Measurements from ENCODE around the gene MED27. TPM values are rescaled to one million over a fixed set of nuclear protein-coding genes. Genes with fewer than 3 reads are reported as not detected.
"Not testable (repeated sequence)": the region's sequence is repeated elsewhere in the genome, so short reads cannot be mapped to it uniquely, and the experiment has no call there.

The MED27 gene
- total RNA-seq, 1 donor = 25.7 TPM

GRCh38 chr9:132011309-132011708 is 68.4 kb downstream of the MED27 start:
- Histone ChIP-seq H3K27me3 (ENCODE audit: insufficient read depth, low read length) (no peaks in the 10 kb centered on the region), H3K4me2 (ENCODE audit: insufficient read depth, low read length) (no peak overlapping the region), H3K27ac (ENCODE audit: low read depth, low read length) (no peak overlapping the region), H3K4me3 (ENCODE audit: insufficient read depth, low read length) (no peak overlapping the region), H3K4me1 (ENCODE audit: insufficient read depth, low read length) (peaks cover 26% of the 10 kb centered on the region), H3K79me2 (ENCODE audit: insufficient read depth, low read length) (peaks cover 32% of the 10 kb centered on the region), H4K20me1 (ENCODE audit: insufficient read depth, low read length) (peaks cover 43% of the 10 kb centered on the region), H2AFZ (ENCODE audit: low read length) (no peak overlapping the region), H3K9me3 (ENCODE audit: low read depth, low read length) (no peaks in the 10 kb centered on the region), H3K36me3 (ENCODE audit: insufficient read depth, low read length) (no peaks in the 10 kb centered on the region)
- DNase-seq (ENCODE audit: insufficient read length, low spot score, missing footprints) = no peak
- no peak for TF ChIP-seq CTCF (IDR thresholded peaks at IDR 0.05; ENCODE audit: extremely low read depth, low read depth, low read length)

- H2AFZ ChIP-seq (ENCODE audit: low read length); H3K27ac ChIP-seq (ENCODE audit: low read depth, low read length); H3K27me3 ChIP-seq (ENCODE audit: insufficient read depth, low read length); H3K4me3 ChIP-seq (ENCODE audit: insufficient read depth, low read length); H3K36me3 ChIP-seq (ENCODE audit: insufficient read depth, low read length); H3K4me2 ChIP-seq (ENCODE audit: insufficient read depth, low read length); DNase-seq (ENCODE audit: insufficient read length, low spot score, missing footprints); H3K9me3 ChIP-seq (ENCODE audit: low read depth, low read length): not testable (repeated sequence)
- Histone ChIP-seq H3K79me2 (ENCODE audit: insufficient read depth, low read length) (peaks cover 29% of the 10 kb centered on the region), H4K20me1 (ENCODE audit: insufficient read depth, low read length) (peaks cover 41% of the 10 kb centered on the region), H3K4me1 (ENCODE audit: insufficient read depth, low read length) (peaks cover 31% of the 10 kb centered on the region)
Observed at GRCh38 chr9:132010201-132010600, 69.5 kb downstream of the MED27 start.

GRCh38 chr9:132008855-132009812 is 70.5 kb downstream of the MED27 start:
- H3K27ac ChIP-seq (ENCODE audit: low read depth, low read length) = peak overlapping the region; percentile 20
- no peaks in the 10 kb centered on the region for H3K36me3 ChIP-seq (ENCODE audit: insufficient read depth, low read length)
- H2AFZ ChIP-seq (ENCODE audit: low read length) = no peak overlapping the region
- no peak for TF ChIP-seq CTCF (IDR thresholded peaks at IDR 0.05; ENCODE audit: extremely low read depth, low read depth, low read length)
- peaks cover 35% of the 10 kb centered on the region for H3K79me2 ChIP-seq (ENCODE audit: insufficient read depth, low read length)
- peaks cover 31% of the 10 kb centered on the region for H3K4me1 ChIP-seq (ENCODE audit: insufficient read depth, low read length)
- H3K27me3 ChIP-seq (ENCODE audit: insufficient read depth, low read length) = no peaks in the 10 kb centered on the region
- H3K4me3 ChIP-seq (ENCODE audit: insufficient read depth, low read length) = no peak overlapping the region
- no peaks in the 10 kb centered on the region for H3K9me3 ChIP-seq (ENCODE audit: low read depth, low read length)
- DNase-seq (ENCODE audit: insufficient read length, low spot score, missing footprints) = no peak
- H4K20me1 ChIP-seq (ENCODE audit: insufficient read depth, low read length) = peaks cover 45% of the 10 kb centered on the region
- peak overlapping the region; percentile 68 for H3K4me2 ChIP-seq (ENCODE audit: insufficient read depth, low read length)

- no peak overlapping the region for H3K4me3 ChIP-seq (ENCODE audit: insufficient read depth, low read length)
- no peak overlapping the region for H2AFZ ChIP-seq (ENCODE audit: low read length)
- H3K27me3 ChIP-seq (ENCODE audit: insufficient read depth, low read length) = no peaks in the 10 kb centered on the region
- H3K36me3 ChIP-seq (ENCODE audit: insufficient read depth, low read length) = no peaks in the 10 kb centered on the region
- peaks cover 47% of the 10 kb centered on the region for H4K20me1 ChIP-seq (ENCODE audit: insufficient read depth, low read length)
- peaks cover 44% of the 10 kb centered on the region for H3K79me2 ChIP-seq (ENCODE audit: insufficient read depth, low read length)
- no peaks in the 10 kb centered on the region for H3K9me3 ChIP-seq (ENCODE audit: low read depth, low read length)
- H3K27ac ChIP-seq (ENCODE audit: low read depth, low read length) = peak overlapping the region; percentile 41
- TF ChIP-seq CTCF (IDR thresholded peaks at IDR 0.05; ENCODE audit: extremely low read depth, low read depth, low read length) = no peak
- H3K4me2 ChIP-seq (ENCODE audit: insufficient read depth, low read length) = peak overlapping the region; percentile 68
- peak; percentile 68 for DNase-seq (ENCODE audit: insufficient read length, low spot score, missing footprints)
- peaks cover 31% of the 10 kb centered on the region for H3K4me1 ChIP-seq (ENCODE audit: insufficient read depth, low read length)
Observed at GRCh38 chr9:132008184-132008803, 71.4 kb downstream of the MED27 start.
